ENCODE measurements around the gene NDFIP1. TPM values are rescaled to one million over a fixed set of nuclear protein-coding genes. Genes with fewer than 3 reads are reported as not detected.

NDFIP1 gene
- total RNA-seq, 1 experiment from 2014 or later: 33.5 TPM

DNA sequence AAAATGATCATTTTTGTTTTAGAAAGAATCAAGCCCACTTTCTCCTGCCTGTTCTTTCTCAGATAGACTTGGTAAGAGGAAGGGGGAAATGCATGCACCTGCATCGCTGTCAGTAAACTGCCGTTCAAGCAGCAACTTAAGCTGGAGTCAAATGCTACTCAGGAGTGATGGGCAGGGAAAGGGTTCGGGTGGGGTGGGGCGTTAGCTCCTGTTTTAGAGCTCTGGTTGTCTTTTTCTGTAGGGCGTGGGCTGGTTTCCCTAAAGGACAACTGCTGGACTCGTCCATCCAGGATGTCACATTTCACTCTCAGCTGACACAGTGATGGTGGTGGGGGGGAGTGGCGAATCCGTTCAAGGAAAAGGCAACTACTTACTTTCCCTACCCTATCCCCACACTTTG lies 75.0 kb downstream of the NDFIP1 start:
- TF ChIP-seq EZH2 (IDR thresholded peaks at IDR 0.05; ENCODE audit: low read length, unreplicated experiment) (no peak), EZH2phosphoT487 (IDR thresholded peaks at IDR 0.05; ENCODE audit: borderline replicate concordance, low read length) (no peak)
- TF ChIP-seq, protein P1, sequence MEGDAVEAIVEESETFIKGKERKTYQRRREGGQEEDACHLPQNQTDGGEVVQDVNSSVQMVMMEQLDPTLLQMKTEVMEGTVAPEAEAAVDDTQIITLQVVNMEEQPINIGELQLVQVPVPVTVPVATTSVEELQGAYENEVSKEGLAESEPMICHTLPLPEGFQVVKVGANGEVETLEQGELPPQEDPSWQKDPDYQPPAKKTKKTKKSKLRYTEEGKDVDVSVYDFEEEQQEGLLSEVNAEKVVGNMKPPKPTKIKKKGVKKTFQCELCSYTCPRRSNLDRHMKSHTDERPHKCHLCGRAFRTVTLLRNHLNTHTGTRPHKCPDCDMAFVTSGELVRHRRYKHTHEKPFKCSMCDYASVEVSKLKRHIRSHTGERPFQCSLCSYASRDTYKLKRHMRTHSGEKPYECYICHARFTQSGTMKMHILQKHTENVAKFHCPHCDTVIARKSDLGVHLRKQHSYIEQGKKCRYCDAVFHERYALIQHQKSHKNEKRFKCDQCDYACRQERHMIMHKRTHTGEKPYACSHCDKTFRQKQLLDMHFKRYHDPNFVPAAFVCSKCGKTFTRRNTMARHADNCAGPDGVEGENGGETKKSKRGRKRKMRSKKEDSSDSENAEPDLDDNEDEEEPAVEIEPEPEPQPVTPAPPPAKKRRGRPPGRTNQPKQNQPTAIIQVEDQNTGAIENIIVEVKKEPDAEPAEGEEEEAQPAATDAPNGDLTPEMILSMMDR (conservative IDR thresholded peaks at IDR 0.05; ENCODE audit: low read depth, low read length): no peak
- Histone ChIP-seq H3K9me2 (replicated peaks; ENCODE audit: low read length) (no peaks in the 10 kb centered on the region), H3K9me3 (ENCODE audit: low read length) (no peaks in the 10 kb centered on the region), H2AFZ (ENCODE audit: low read length) (no peak overlapping the region), H3K79me2 (ENCODE audit: low read length) (no peaks in the 10 kb centered on the region), H3F3A (ENCODE audit: low read length, unreplicated experiment) (no peaks in the 10 kb centered on the region), H4K20me1 (ENCODE audit: low read length) (no peaks in the 10 kb centered on the region), H3K4me2 (ENCODE audit: low read length) (no peak overlapping the region), H3K4me1 (ENCODE audit: insufficient read depth, low read length) (peaks cover 7% of the 10 kb centered on the region), H3K27me3 (ENCODE audit: low read length) (no peaks in the 10 kb centered on the region), H3K27ac (ENCODE audit: low read length) (no peak overlapping the region), H3K9ac (ENCODE audit: low read length) (no peak overlapping the region), H3K4me3 (ENCODE audit: low read length) (no peak overlapping the region), H3K36me3 (ENCODE audit: low read depth, low read length) (no peaks in the 10 kb centered on the region)
- ATAC-seq: no peak
- no TSS peak for BruUV-seq (replicated peaks)
- DNase-seq: no peak
- CTCF ChIA-PET: no interaction called here
- intact Hi-C loops (cut with micrococcal nuclease): no loop called here
- POLR2A ChIA-PET (ENCODE audit: unreplicated experiment): no interaction called here

DNA sequence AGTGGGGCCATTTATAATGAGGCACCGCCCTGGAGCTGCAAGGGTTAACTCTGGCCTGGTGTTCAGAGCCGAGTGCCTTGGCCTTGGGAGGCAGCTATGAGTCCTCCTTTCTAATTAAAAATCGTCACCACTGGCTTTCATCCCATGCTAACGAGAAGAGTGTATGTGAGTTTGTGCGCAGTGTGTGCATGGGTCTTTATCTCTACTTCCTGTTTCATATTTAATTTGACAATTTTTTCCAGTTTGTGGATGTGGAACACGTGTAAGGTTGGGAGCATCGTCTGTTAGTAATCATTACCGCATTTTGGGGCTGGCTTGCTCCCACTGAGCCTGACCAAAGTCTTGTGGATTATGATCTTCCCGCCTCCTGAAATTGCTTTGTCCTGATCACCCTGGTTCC lies 76.4 kb downstream of the NDFIP1 start:
- TF ChIP-seq EZH2phosphoT487 (IDR thresholded peaks at IDR 0.05; ENCODE audit: borderline replicate concordance, low read length) (no peak), EZH2 (IDR thresholded peaks at IDR 0.05; ENCODE audit: low read length, unreplicated experiment) (no peak)
- TF ChIP-seq, protein P1 (conservative IDR thresholded peaks at IDR 0.05; ENCODE audit: low read depth, low read length): no peak
- H3K36me3 ChIP-seq (ENCODE audit: low read depth, low read length): no peaks in the 10 kb centered on the region
- H3K4me1 ChIP-seq (ENCODE audit: insufficient read depth, low read length): peaks cover 7% of the 10 kb centered on the region
- H3K9me3 ChIP-seq (ENCODE audit: low read length): no peaks in the 10 kb centered on the region
- H3F3A ChIP-seq (ENCODE audit: low read length, unreplicated experiment): no peaks in the 10 kb centered on the region
- DNase-seq (no peak), ATAC-seq (no peak)
- H4K20me1 ChIP-seq (ENCODE audit: low read length): no peaks in the 10 kb centered on the region
- H3K9ac ChIP-seq (ENCODE audit: low read length): no peak overlapping the region
- ChIA-PET CTCF (no interaction called here), POLR2A (ENCODE audit: unreplicated experiment) (no interaction called here)
- H3K4me3 ChIP-seq (ENCODE audit: low read length): no peak overlapping the region
- intact Hi-C loops (cut with micrococcal nuclease): no loop called here
- no TSS peak for BruUV-seq (replicated peaks)
- no peaks in the 10 kb centered on the region for H3K9me2 ChIP-seq (replicated peaks; ENCODE audit: low read length)
- H3K79me2 ChIP-seq (ENCODE audit: low read length): no peaks in the 10 kb centered on the region
- H2AFZ ChIP-seq (ENCODE audit: low read length): no peak overlapping the region
- H3K27ac ChIP-seq (ENCODE audit: low read length): no peak overlapping the region
- H3K27me3 ChIP-seq (ENCODE audit: low read length): no peaks in the 10 kb centered on the region
- H3K4me2 ChIP-seq (ENCODE audit: low read length): no peak overlapping the region

DNA sequence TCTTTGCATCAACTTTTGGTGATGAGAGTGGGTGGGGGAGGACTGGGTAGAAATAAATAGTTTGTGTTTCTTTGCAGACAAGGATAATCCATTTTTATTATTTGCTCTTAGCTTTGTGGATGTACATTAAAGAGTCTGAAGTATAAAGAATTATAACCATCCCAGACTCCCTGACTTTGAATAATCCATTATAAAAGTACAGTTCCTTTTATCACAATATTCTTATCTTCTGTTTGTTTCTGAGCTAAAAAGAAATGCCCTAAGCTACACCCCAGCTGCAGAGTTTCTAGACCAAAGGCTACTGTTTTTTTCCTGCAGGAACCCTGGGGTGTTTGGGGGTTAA lies 77.9 kb downstream of the NDFIP1 start:
- Histone ChIP-seq H4K20me1 (ENCODE audit: low read length) (no peaks in the 10 kb centered on the region), H3K9ac (ENCODE audit: low read length) (no peak overlapping the region), H3K36me3 (ENCODE audit: low read depth, low read length) (no peaks in the 10 kb centered on the region), H3K4me1 (ENCODE audit: insufficient read depth, low read length) (peaks cover 7% of the 10 kb centered on the region), H2AFZ (ENCODE audit: low read length) (no peak overlapping the region), H3K9me3 (ENCODE audit: low read length) (no peaks in the 10 kb centered on the region), H3K9me2 (replicated peaks; ENCODE audit: low read length) (no peaks in the 10 kb centered on the region), H3K4me3 (ENCODE audit: low read length) (no peak overlapping the region), H3K27me3 (ENCODE audit: low read length) (no peaks in the 10 kb centered on the region), H3K27ac (ENCODE audit: low read length) (no peak overlapping the region), H3K4me2 (ENCODE audit: low read length) (no peak overlapping the region), H3F3A (ENCODE audit: low read length, unreplicated experiment) (no peaks in the 10 kb centered on the region), H3K79me2 (ENCODE audit: low read length) (no peaks in the 10 kb centered on the region)
- no peak for TF ChIP-seq EZH2 (IDR thresholded peaks at IDR 0.05; ENCODE audit: low read length, unreplicated experiment)
- TF ChIP-seq, protein P1 (conservative IDR thresholded peaks at IDR 0.05; ENCODE audit: low read depth, low read length): no peak
- ATAC-seq: peak; percentile 4; the same call in 1 of the 2 replicates
- ChIA-PET CTCF (no interaction called here), POLR2A (ENCODE audit: unreplicated experiment) (interaction anchor here (0.6 kb wide), 1 partner anchor 28 kb away, joined by 4 read pairs; no protein-coding TSS in a partner anchor)
- BruUV-seq (replicated peaks): no TSS peak
- intact Hi-C loops (cut with micrococcal nuclease): loop anchor here (2.0 kb wide), 1 partner anchor 32 kb away; no protein-coding TSS in a partner anchor
- no peak for DNase-seq

All from PC-3 (cell line).